ENCODE measurements around the gene OXER1. TPM values are rescaled to one million over a fixed set of nuclear protein-coding genes. Genes with fewer than 3 reads are reported as not detected.

The OXER1 gene
- total RNA-seq, 1 donor from 2014 or later, result 0.88 TPM

DNA sequence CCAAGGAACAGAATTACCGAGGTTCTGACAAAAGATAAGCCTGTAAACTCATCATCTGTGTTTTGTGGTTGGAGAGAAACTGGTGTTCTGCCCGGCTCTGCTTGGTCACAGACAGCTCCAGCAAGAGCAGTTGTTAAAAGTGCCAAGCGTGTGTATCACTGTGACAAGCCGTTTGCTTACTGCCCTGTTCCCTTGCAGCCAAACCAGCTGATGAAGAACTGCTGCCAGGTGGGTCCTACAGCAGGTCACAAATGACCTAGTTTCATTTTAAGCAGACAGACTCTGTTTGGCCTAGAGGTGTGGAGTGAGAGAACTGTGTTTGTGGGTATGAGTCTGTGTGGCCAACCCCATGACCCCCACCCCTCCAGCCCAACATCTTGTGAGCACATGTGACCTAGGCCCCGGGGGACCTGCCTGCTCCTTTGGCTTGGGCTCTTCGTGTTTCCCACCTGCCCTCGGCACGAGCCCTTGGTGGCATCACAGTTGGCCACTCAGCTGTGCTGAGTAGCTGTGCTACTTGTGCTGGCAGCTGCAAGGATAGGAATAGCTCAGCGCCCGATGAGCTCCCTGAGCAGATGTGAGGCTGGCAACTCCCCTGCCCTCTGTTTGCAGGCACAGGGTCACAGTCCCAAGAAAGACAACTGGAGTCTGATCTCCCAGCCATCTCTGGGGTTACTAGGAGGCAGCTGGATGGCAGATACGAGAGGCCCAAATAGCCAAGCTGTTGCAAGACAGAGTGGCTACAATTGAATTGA, 9.7 kb downstream of the OXER1 start:
- TF ChIP-seq, protein P1, sequence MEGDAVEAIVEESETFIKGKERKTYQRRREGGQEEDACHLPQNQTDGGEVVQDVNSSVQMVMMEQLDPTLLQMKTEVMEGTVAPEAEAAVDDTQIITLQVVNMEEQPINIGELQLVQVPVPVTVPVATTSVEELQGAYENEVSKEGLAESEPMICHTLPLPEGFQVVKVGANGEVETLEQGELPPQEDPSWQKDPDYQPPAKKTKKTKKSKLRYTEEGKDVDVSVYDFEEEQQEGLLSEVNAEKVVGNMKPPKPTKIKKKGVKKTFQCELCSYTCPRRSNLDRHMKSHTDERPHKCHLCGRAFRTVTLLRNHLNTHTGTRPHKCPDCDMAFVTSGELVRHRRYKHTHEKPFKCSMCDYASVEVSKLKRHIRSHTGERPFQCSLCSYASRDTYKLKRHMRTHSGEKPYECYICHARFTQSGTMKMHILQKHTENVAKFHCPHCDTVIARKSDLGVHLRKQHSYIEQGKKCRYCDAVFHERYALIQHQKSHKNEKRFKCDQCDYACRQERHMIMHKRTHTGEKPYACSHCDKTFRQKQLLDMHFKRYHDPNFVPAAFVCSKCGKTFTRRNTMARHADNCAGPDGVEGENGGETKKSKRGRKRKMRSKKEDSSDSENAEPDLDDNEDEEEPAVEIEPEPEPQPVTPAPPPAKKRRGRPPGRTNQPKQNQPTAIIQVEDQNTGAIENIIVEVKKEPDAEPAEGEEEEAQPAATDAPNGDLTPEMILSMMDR (IDR thresholded peaks at IDR 0.05), result no peak
- TF ChIP-seq EZH2 (IDR thresholded peaks at IDR 0.05) (no peak), EZH2phosphoT487 (IDR thresholded peaks at IDR 0.05) (no peak)
- Histone ChIP-seq H3K79me2 (ENCODE audit: low read depth) (no peaks in the 10 kb centered on the region), H3K4me2 (no peak overlapping the region), H3K27ac (no peak overlapping the region), H3F3A (ENCODE audit: low read depth) (no peaks in the 10 kb centered on the region), H3K27me3 (no peaks in the 10 kb centered on the region), H3K4me1 (no peaks in the 10 kb centered on the region), H3K9me3 (ENCODE audit: low read depth) (no peaks in the 10 kb centered on the region), H3K36me3 (no peaks in the 10 kb centered on the region), H4K20me1 (ENCODE audit: low read depth) (no peaks in the 10 kb centered on the region), H3K4me3 (no peak overlapping the region), H3K9ac (no peak overlapping the region), H2AFZ (replicated peaks) (no peak overlapping the region)
- no peaks in the 10 kb centered on the region for H3K36me3 Mint-ChIP-seq
- H3K27me3 Mint-ChIP-seq (ENCODE audit: insufficient read depth, low read depth), result peaks cover 2% of the 10 kb centered on the region
- no peaks in the 10 kb centered on the region for H3K9me3 Mint-ChIP-seq
- peak overlapping the region; percentile 87 for H3K27ac Mint-ChIP-seq
- DNase-seq (ENCODE audit: low spot score), result no peak
- H3K4me1 Mint-ChIP-seq, result peaks cover 16% of the 10 kb centered on the region
- no peak overlapping the region for H3K4me3 Mint-ChIP-seq

DNA sequence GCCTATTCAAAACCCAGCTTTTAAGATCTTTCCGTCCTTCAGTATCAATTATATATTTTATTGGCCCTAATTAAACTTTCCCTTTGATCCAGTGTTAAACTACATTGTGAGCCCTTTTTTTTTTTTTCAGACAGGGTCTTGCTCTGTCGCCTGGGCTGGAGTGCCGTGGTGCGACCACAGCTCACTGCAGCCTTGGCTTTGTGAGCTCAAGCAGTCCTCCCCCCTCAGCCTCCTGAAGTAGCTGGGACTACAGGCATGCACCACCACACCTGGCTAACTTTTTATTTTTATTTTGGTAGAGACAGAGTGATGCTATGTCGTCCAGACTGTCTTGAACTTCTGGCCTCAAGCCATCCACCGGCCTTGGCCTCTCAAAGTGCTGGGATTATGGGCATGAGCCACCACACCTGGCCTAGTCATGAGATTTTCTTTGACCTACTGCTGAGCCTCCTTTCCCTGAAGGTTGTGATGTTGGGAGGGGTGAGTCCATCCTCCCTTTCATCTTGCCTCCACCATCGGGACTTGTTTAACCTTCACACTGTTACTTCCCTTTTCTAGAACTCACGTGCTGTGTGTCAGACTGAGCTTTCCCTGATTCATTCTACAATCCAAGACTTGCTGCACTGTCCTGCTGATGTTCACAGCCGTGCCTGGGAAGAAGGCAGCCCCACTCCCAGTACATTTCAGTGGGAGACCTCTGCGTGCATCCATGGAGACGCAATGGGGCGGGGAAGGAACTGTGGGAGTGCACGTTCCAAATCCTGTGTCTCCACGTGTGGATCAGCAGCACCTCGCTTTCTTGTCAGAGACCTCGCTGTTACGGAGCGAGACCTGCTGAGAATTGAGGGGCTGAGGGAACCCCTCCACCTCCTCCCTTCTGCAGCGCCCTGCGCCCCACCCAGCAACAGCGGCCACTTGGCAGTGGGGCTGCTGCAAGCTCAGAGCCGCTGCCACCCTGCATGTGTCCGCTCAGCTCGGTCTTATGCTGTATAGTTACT, 10.8 kb downstream of the OXER1 start:
- Histone ChIP-seq H3K79me2 (ENCODE audit: low read depth) (no peaks in the 10 kb centered on the region), H3K4me2 (no peak overlapping the region), H3K9me3 (ENCODE audit: low read depth) (no peaks in the 10 kb centered on the region), H4K20me1 (ENCODE audit: low read depth) (no peaks in the 10 kb centered on the region), H3K36me3 (no peaks in the 10 kb centered on the region), H3K9ac (no peak overlapping the region), H2AFZ (replicated peaks) (no peak overlapping the region), H3K27me3 (no peaks in the 10 kb centered on the region), H3K27ac (no peak overlapping the region), H3F3A (ENCODE audit: low read depth) (no peaks in the 10 kb centered on the region), H3K4me1 (no peaks in the 10 kb centered on the region), H3K4me3 (no peak overlapping the region)
- Mint-ChIP-seq H3K4me1 (peaks cover 16% of the 10 kb centered on the region), H3K4me3 (no peak overlapping the region), H3K27ac (no peak overlapping the region), H3K9me3 (no peaks in the 10 kb centered on the region), H3K27me3 (ENCODE audit: insufficient read depth, low read depth) (peaks cover 2% of the 10 kb centered on the region), H3K36me3 (peaks cover 2% of the 10 kb centered on the region)
- no peak for DNase-seq (ENCODE audit: low spot score)
- no peak for TF ChIP-seq EZH2phosphoT487 (IDR thresholded peaks at IDR 0.05)
- TF ChIP-seq, protein P1 (IDR thresholded peaks at IDR 0.05), result no peak
- TF ChIP-seq EZH2 (IDR thresholded peaks at IDR 0.05), result no peak

DNA sequence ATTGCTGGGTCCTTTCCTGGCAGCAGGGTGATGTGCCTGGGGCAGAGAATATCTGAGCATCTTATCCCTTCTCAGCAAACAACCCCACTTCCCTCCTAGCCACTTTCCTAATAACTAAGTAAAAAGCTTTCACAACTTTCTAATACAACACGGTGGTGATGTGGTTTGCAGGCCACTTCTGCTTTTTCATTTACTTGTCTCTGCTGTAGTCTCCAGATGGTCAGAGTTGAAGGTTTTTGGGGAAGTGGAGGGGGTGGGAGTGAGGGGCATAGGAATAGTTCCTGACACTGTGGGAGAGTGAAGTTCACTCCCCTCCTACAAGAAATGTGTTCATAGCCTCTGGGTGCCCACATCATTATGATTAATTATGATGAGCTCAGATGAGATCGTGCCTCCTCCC, 11.6 kb downstream of the OXER1 start:
- H3F3A ChIP-seq (ENCODE audit: low read depth), result no peaks in the 10 kb centered on the region
- Mint-ChIP-seq H3K4me1 (peaks cover 16% of the 10 kb centered on the region), H3K4me3 (no peak overlapping the region), H3K27me3 (ENCODE audit: insufficient read depth, low read depth) (peaks cover 2% of the 10 kb centered on the region), H3K9me3 (no peaks in the 10 kb centered on the region), H3K36me3 (peaks cover 2% of the 10 kb centered on the region), H3K27ac (peak overlapping the region; percentile 25)
- no peak overlapping the region for H3K4me3 ChIP-seq
- no peaks in the 10 kb centered on the region for H4K20me1 ChIP-seq (ENCODE audit: low read depth)
- H3K9me3 ChIP-seq (ENCODE audit: low read depth), result no peaks in the 10 kb centered on the region
- H3K4me1 ChIP-seq, result no peaks in the 10 kb centered on the region
- no peak overlapping the region for H3K27ac ChIP-seq
- DNase-seq (ENCODE audit: low spot score), result no peak
- no peaks in the 10 kb centered on the region for H3K27me3 ChIP-seq
- no peaks in the 10 kb centered on the region for H3K79me2 ChIP-seq (ENCODE audit: low read depth)
- H3K4me2 ChIP-seq, result no peak overlapping the region
- H2AFZ ChIP-seq (replicated peaks), result no peak overlapping the region
- H3K36me3 ChIP-seq, result no peaks in the 10 kb centered on the region
- no peak overlapping the region for H3K9ac ChIP-seq
- TF ChIP-seq EZH2 (IDR thresholded peaks at IDR 0.05), result no peak
- TF ChIP-seq EZH2phosphoT487 (IDR thresholded peaks at IDR 0.05), result no peak
- TF ChIP-seq, protein P1 (IDR thresholded peaks at IDR 0.05), result no peak
